ENCODE results near the gene UNC5B.
"Not testable (repeated sequence)": the region's sequence is repeated elsewhere in the genome, so short reads cannot be mapped to it uniquely, and the experiment has no call there.

Gene UNC5B

GRCh38 chr10:71269301-71270288 is 57.2 kb downstream of the UNC5B start:
- no peak for DNase-seq

DNA sequence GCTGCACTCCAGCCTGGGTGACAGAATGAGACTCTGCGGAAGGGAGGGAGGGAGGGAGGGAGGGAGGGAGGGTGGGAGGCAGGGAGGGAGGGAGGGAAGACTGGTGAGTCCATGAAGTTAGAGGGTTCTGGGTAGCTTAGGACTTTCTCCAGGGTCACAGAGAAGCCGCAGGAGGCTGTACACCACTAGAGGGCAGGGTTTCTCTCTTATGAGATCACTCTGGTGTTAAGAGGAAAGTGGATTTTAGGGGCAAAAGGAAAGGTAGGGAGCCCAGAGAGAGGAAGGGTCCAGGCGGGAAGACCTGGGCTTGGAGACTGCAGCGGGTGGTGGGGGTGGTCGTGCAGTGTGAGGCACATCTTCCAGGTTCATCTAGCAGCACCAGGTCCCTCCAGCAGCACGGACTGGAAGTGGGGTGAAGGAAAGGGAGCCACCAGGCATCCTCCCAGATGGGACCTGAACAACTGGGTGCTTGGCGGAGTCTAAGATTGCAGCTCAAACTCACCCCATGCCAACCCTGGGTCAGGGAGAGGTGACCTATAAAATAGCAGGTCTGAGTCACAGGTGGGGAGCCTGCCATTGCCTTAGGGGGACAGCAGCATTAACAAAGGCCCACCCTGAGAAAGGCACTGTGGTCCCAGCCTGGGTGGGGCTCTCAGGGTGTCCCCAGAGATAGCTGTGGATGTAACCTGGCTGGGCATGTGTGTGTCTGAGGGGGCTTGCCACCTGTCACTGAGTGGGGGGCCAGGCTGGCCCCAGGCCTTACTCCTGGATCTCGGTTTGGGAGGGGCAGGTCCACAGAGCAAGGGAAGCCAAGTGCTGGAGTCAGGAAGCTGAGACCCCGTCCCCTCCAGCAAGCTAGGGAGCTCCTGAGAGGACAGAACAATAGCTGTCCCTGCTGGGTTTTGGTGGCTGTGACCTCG is 58.2 kb downstream of the UNC5B start:
- no peak for DNase-seq

- DNase-seq = no peak
These were observed 59.3 kb downstream of the UNC5B start for GRCh38 chr10:71271662-71272055.

- no peak for DNase-seq
These were observed 59.8 kb downstream of the UNC5B start for GRCh38 chr10:71272056-71272771.

GRCh38 chr10:71272974-71273373 is 60.6 kb downstream of the UNC5B start:
- not testable (repeated sequence) for DNase-seq

DNA sequence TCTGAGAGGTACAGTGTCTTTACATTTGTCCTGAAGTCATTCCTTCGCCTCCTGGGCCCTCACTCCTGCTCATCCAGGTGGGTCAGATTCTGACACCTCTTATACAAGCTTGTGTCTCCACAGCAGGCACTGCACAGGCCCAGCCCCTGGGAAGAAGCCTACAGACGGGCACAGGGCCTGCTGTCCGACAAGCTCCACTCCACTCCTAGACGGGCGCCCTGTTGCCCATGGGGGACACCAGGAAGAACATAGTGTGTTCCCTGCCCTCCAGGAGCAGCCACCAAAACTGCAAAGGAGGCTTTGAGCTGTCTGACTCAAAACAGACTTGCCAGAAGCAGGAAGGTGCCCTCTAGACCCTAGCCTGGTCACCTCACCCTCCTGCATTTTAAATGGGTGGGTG is 61.1 kb downstream of the UNC5B start:
- no peak for DNase-seq

DNA sequence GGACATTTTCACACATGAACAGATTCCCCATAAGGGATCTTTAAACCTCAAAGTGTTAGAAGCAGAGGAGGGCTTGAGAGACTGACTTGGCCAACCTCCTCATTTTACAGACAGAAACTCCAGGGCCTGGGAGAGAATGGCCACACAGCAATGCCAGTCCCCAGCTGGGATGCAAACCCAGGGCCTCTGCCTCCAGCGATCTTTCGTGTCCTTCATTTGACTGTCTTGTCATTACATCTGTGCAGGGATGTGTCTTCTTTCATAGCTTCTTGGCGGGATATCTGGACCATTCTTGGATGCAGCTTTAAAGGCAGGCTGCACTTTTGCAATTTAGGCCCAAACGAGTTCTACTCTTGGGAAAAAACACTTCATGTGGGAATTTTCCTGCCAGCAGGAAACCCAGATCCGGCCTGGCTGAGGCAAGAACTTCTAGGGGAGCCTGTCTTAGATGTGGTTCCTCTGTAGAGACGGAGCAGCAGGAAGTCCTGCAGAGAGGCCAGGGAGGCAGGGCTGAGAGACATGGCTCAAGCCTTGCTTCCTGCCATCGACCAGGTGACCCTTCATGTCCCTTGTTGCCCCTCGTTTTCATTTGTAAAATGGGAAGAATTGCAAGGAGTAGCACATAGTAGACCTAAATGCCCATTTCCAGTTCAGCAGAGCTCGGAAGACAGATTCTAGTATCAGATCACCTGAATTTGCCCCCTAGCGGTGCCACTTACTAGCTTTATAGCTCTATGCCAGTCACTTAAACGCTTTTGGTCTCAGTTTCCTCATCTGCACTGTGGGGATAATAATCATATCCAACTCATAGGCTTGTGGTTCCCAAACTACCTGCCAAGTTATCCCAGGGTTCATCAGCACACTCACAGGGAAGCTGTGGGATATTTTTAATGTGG is 62.8 kb downstream of the UNC5B start:
- DNase-seq = no peak

DNA sequence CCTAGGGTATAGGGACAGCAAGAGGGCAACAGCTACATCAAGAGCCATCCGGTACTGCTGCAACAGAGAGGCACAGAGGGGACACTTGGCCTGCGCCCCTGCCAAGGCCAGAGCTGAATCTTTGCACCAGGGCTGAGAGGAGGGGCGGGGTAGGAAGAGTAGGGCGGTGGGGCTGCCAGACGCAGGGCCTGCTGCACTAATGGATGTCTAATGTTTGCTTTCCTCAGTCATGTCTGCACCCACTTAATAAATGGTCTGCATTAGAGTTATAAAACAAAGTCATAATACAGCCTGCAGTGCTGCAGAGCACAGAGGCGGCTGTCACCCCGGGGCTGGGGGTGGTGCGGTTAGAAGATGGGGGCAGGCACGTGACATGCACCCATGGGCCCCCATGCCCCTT is 64.5 kb downstream of the UNC5B start:
- DNase-seq = no peak

GRCh38 chr10:71277914-71278665 is 65.7 kb downstream of the UNC5B start:
- DNase-seq = no peak

- DNase-seq = no peak
These were observed 66.6 kb downstream of the UNC5B start for GRCh38 chr10:71278691-71279588.

DNA sequence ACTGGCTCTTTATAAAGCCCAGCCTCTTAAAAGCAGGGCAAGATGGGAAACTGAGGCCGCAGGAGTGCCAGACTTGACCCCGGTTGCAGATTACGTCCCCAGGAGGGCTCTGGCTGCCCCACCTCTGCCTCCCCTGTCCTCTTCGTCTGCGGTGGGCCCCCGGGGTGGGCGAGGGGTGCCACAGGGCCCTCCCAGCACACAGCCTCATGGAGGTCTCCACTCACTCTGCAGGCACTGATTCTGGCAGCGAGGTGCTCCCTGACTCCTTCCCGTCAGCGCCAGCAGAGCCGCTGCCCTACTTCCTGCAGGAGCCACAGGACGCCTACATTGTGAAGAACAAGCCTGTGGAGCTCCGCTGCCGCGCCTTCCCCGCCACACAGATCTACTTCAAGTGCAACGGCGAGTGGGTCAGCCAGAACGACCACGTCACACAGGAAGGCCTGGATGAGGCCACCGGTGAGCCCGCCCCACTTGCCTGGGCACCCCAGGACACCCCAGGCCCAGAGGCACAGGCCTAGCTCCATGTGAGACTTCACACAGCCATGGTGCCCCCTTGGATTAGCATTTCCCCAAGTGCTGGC is 67.3 kb downstream of the UNC5B start:
- no peak for DNase-seq

DNA sequence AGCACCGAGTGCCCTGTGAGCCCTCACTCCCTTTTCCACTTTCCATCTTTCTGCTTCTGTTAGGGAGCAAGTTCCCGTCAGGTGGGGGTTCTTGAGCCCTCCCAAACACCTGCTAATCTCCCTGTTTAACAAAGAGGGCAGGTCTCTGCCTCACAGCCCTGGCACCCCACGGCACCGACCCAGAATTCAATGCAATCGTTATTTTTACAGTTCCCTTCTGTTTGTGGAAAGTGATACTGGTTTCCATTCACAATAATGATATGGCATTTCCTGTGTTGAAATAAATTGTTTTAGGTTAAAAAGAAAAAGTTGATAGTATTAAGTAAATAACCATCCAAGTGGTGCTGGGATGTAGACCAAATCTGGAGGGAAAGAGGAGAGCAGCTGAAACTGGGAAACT is 67.8 kb downstream of the UNC5B start:
- no peak for DNase-seq

DNA sequence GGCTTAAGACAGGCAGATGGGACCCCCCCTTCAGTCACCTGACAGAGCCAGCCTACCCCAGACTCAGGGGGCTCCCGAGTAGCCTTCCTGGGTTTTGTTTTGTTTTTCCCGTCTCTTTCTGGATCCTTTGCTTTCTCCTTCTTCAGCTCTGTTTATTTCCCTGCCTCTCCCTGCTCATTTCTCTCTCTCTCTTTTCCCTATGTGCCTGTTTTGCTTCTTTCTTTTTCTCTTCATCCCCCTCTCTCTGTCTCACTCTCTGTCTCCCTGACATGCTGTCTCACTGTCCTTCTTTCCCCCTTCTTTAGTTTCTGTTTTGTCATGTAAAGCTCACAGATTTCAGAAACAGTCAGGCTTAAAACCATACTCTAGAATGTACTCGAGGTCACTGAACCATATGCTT is 68.5 kb downstream of the UNC5B start:
- no peak for DNase-seq

GRCh38 chr10:71281646-71282322 is 69.4 kb downstream of the UNC5B start:
- DNase-seq = no peak

DNA sequence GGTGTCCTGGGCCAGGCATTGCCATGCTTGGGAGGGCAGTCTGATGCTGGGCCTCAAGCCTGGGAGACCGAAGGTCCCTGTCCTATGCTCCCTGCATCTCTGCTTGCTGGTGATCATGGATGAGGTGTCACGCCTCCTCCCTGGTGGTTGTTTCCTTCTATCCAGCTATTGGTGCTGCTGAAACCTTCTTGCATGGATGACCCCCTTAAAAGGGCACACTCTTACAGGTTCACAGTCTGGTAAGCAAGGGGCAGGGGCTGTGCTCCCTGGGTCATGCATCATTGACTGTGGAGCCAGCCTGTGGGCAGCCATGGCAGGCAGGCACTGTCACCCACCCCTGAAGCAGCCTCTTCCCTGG is 69.9 kb downstream of the UNC5B start:
- DNase-seq = no peak

- no peak for DNase-seq
These were observed 71.0 kb downstream of the UNC5B start for GRCh38 chr10:71283410-71283809.

- no peak for DNase-seq
These were observed 71.5 kb downstream of the UNC5B start for GRCh38 chr10:71283876-71284275.

- no peak for DNase-seq
These were observed 72.3 kb downstream of the UNC5B start for GRCh38 chr10:71284544-71285179.

DNA sequence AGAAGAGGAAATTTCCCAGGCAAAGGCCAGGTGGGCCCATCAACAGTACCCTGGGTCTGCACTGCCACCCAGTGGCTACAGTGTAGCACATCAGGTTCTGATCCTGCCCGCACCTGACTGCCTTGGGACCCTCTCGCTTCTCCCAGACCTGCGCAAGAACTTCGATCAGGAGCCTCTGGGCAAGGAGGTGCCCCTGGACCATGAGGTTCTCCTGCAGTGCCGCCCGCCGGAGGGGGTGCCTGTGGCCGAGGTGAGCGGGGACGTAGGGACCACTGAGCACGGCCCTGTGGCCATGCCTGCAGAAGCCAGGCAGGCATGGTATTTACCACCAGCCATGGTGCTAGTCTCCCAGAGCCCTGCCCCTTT is 72.8 kb downstream of the UNC5B start:
- peak; percentile 69 for DNase-seq
